HT-29 (cell line): ENCODE data around the gene ANTXR1. TPM values are rescaled to one million over a fixed set of nuclear protein-coding genes. Genes with fewer than 3 reads are reported as not detected.

ENCODE experiments used
- DNase-seq: peaks from one replicate; pipeline ENCODE4 v3.0.0-alpha.2; 2015; ENCODE audit warnings: low spot score
- total RNA-seq: library from RNA; depleted of rRNA; stranded (reverse); fragments of >200 nt; shearing (Covaris generic); gene quantifications from 2 replicates; pipeline ENCODE4 v1.2.3, GENCODE V29; 2014

Gene ANTXR1
- total RNA-seq, 1 experiment from 2014 or later: not detected

DNA sequence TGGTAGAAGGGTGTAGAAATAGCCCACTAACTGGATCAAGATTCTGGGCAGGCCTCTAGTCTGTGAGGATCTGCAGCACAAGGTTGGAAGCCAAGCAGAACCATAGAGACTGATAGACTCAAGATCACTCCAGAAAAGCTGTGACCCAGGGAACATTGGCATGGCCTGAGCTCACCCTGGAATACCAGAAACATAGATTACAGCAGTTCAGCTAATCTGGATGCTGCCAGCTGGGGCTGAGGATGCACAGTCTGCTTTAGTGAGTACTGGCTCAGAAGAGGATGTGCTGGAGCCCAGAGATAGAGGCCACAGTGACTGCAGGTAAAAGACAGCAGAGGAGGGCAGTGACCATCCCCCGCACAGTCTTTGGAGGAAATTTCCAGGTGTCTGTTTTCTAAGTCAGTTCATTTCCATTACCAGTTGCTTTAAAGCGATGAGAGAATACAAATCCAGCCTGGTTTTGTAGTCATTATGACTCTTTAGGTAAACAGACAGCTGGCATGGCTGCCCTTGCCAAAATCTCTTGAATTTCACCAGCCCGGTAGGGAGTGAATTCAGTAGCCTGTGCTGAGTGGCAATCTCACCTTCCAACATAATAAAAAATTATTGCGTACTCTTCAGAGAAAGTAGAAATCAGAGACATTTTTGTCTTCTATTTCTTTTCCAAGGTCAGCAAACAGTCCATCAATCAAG is 119.2 kb downstream of the ANTXR1 start:
- DNase-seq: no peak

DNA sequence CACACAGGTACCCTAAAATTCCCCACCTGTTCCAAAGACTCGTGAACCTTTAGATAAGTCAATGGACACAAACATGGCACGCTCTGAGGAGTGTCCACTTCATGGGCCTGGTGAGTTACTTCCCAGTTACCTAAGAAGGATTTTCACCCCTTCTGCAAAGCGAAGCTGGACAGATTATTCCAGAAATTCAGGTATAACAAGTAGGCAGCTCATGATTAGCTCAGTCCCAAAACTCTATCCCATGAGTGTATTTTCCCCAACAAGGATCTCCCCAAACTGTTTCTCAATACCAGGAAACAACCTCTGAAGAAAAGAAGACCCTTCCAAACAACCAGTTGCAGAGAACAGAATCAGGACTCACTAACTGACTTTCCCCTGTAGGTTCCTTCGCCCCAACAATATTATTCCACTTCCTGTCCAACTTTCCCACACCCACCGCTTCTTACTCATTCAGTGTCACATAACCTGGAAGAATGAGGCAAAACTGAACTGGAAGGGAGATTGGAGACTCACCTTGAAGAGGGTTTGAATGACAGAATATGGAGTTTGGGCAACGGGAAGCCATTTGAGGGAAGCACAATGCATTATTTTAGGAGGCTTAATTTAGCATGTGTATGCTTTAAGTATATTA is 120.1 kb downstream of the ANTXR1 start:
- no peak for DNase-seq

- DNase-seq: no peak
These were observed 120.9 kb downstream of the ANTXR1 start for GRCh38 chr2:69133898-69134297.

DNA sequence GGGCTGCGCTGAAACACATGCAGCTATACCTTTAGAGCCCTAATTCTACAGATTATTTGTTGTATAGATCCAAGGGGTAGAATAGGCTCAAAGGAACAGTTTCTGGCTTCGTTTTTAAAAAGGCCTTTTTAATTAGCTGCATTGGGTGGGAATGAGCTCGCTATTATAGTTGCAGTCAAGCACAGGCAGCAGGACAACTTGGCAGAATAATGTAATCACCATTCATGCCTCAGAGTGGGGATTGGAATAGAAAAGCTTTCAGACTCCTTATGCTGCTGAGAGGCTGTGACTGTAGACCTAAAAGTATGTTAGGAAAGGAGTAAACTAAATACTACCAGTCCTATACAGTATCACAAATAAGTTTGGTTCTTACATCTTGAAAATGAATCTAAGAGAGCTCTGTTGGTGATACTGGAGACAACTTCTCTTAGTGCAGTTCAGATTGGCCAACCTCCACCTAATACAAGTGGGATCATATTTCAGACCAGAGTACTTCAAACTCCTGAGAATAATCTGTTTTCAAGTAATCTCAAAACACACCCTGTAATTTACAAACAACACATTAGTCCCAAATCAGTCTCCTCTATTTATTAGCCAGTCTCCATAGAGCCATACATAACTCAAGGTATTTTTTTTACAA is 121.4 kb downstream of the ANTXR1 start:
- DNase-seq: no peak

GRCh38 chr2:69138247-69138772 is 125.3 kb downstream of the ANTXR1 start:
- DNase-seq: no peak

DNA sequence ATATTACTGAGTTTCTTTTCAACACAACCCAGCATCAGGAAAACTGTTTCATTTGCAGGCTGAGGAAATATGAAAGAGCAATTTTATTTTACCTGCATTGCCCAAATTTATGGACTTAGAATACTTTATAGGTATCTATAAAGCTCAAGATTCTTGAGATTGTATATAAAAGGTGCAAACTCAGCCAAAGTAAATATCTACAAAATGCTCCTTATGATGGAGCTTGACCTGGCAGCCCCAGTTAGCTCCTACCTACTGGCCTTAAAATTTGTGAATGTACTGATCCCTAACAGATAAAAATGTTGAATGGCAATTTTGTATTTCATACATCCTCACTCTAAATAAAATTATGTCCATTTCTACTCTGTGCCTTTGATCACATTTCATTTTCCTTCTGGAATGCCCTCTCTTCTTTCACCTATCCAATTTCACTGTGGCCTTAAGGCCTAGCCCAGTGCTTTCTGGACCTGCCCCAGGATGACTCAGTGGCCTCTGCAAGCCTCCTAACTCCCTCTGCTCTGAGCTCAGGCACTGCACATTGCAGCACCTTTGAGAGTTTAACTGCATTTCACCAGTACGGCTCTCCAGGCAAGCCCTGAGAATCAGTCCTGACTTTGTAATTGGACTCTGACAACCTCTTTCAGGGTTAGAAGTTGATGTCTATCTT is 125.9 kb downstream of the ANTXR1 start:
- DNase-seq: no peak

DNA sequence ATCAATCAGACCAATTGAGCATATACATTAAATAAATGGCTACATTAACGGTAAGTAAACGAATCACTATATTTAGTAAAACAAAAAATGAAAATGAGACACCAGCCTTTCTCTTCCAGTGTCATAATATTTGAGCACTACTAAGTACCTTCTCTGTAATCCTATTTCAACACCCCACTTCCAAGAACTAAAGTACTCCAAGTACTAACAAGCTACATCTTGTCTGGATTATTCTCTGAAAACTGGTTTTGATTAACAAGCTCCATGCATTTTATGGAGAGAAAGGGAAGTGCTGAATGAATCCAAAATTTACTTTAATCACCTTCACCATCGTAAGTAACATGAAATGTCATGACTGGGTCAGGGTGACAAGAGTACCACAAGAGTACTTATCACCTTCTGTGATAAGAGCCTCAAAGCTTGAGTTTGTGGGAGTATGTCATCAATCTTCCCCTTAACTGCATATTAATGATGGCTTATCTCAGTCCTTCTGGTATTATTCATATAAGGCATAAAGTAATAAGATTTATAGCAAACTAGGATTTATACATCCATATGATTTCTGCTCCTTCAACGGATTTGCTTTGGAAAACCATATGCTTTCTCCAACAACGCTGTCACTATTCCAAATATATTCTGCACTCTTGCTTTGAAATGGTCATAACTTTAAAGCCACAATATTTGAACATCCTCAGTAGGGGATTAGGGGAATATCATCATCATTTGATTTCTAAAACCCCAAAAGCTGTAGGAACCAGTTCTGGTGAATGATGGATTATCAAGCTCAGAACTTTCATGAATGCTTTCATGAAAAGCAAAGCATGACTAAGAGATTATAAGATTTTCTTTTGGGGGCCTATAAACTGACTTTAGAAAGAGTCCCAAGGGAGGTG is 127.0 kb downstream of the ANTXR1 start:
- DNase-seq: no peak

GRCh38 chr2:69141061-69141460 is 128.1 kb downstream of the ANTXR1 start:
- DNase-seq: no peak

DNA sequence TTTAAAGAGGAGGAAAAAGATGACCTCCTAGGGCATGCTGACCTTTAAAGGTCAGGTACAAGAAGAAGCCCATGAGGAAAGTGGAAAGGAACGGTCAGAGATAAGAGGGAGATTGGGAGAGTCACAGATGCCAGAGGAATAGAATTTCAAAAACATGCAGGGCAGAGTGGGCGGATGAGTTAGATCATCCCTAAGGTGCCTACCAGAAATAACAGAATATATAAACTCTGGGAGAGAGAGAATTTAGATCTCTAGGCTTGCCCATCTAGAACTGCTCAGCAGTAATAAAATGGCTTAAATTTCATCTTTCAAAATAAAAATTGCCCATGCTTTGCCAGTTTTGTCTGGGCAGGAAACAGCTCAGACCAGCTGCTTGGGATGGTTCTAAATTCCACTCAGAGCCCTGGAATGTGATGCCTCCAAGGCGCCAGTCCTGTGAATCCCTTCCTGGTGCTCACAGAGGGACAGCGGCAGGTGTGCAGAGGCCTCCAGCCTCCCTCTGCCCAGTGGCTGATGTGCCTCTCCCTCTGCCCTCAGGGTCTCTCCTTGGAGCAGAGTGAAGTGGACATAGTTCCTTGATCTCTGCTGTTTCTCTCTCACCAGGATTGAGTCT is 130.9 kb downstream of the ANTXR1 start:
- DNase-seq: no peak

- DNase-seq: no peak
These were observed 132.2 kb downstream of the ANTXR1 start for GRCh38 chr2:69145204-69145603.

DNA sequence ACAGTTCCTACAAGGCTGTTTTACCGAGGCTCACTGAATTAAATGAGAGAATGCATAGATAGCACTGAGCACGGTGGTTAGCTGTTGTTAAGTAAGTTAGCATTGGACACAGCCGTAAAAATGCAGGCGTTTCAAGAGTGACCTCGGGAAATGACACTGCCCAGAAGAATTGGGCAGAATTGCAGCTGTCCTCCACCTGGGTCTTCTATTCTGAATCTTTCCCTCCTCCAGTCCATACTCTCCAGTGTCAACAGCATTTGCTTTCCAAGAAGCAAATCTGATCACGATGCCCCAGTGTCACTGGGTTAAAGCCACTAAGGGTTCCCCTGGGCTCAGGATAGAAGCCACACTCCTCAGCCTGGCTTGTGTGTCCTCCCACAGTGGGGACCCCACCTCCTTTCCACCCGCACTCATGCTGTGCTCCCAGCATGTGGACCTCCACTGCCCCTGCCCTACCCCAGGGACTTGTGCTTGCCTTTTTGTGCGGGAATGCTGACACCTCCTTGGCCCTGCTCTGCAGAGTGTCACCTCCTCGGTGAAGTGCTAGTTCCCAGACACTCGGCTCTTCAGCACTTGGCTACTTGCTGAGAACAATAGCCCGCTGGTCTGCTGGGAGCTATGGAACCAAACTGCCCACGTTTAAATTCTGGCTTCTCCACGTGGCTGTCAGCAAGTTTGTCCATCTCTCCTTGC is 135.0 kb downstream of the ANTXR1 start:
- no peak for DNase-seq

DNA sequence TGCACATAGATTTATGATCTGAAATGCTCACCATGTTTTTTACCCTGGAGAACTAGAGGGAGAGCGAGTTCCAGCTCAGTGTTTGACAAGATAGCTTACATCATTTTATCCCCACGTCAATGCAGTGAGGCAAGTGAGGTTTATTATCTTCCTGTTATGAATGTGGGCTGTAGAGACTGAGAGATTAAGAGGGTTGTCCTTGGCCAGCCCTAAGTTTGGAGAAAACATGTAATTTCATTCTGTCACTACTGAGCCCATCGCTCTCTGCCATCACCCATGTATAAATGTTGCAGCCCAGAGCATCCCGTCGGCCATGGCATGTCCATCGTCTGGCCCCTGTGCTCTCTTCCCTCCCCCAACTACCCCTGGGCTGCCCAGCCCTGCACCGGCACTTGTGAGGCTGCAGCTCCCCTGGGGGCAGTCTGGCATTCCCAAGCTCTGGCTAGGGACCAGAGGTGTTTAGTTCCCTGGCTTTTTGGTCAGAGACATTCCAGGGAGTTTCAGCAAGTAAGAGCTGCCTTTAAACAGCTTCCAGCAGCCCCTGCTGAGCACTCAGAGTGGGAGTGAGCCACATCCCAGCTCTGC is 136.7 kb downstream of the ANTXR1 start:
- no peak for DNase-seq

DNA sequence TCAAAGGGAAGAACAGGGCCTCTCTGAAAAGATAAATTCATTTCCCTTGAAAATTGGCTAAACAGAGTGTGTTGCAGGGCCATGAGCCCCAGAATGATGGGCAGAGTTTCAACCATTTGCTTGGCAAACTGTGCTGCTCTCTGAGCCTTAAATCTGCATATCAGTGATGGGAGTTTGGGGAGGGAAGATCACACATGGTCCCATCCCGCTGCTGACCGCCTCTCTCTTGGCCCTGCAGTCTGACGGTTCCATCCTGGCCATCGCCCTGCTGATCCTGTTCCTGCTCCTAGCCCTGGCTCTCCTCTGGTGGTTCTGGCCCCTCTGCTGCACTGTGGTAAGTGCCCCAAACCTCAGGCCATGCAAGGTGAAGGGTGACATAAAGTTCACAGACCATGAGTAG is 139.0 kb downstream of the ANTXR1 start:
- DNase-seq: no peak

GRCh38 chr2:69152847-69153583 is 140.0 kb downstream of the ANTXR1 start:
- DNase-seq: no peak

DNA sequence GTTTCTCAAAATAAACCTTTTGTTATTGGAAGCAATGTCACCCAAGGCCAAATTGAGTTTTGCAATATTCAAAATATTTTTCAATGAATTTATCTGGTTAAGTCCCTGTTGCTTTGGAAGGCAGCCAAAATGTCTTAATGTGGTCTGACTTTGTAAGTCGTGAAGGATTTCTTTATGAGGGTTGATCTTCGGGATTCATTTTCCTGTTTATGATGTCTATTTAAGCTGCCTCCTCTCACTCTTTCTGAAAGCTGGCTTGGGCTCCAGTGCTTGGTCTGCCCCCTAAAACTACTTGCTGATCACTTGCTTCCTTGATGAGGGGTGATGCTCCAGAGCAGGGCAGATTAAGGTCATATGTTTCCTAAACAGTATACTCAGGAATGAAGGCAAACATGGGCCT is 141.1 kb downstream of the ANTXR1 start:
- DNase-seq: no peak

DNA sequence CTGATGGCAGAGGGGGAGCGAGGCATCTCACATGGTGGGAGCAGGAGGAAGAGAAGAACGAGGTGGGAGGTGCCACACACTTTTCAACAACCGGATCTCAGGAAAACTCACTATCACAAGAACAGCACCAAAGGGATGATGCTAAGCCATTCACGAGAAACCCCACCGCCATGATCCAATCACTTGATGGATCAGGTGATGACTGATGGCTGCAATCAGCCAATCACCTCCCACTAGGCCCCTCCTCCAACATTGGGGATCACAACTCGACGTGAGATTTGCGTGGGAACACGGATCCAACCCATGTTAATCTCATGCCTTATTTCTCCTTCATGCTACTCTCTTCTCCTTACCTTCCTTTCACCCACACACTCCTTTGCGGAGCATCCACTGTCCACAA is 143.6 kb downstream of the ANTXR1 start:
- no peak for DNase-seq

GRCh38 chr2:69157441-69157840 is 144.5 kb downstream of the ANTXR1 start:
- no peak for DNase-seq

- DNase-seq: peak; percentile 20
These were observed 147.0 kb downstream of the ANTXR1 start for GRCh38 chr2:69159986-69160385.

DNA sequence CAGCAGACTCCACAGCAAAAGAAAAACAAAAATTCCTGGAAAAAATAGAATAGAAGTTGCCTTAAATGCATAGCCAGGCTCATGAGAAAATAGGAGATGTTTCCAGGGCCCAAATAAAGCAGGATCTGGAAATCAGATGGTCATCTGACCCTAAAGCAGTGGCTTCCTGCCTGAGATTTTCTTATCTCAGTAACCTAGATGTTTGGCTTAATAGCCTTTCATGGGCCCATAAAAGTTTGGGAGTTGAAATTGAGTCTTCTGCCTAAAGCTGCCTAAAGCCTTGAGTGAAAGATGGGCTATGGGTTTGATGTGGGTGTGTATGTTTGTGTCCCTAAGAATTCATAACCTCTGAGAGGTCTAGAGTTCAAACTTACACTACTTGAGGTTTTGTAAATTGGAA is 149.1 kb downstream of the ANTXR1 start:
- no peak for DNase-seq
